HG03039 (cell line): Measurements from ENCODE around the gene DPF3.
"Not testable (repeated sequence)": the region's sequence is repeated elsewhere in the genome, so short reads cannot be mapped to it uniquely, and the experiment has no call there.

ENCODE experiments used
- ATAC-seq: cut with Tn5 transposase; IDR thresholded peaks from one replicate; pipeline ENCODE4 v1.9.1; 2021; ENCODE audit warnings: mild to moderate bottlenecking, moderate library complexity; ENCODE audit not compliant: unreplicated experiment

Gene DPF3

GRCh38 chr14:72776701-72777261, 117.1 kb downstream of the DPF3 start:
- ATAC-seq = no peak

GRCh38 chr14:72775923-72776554, 117.9 kb downstream of the DPF3 start:
- no peak for ATAC-seq

DNA sequence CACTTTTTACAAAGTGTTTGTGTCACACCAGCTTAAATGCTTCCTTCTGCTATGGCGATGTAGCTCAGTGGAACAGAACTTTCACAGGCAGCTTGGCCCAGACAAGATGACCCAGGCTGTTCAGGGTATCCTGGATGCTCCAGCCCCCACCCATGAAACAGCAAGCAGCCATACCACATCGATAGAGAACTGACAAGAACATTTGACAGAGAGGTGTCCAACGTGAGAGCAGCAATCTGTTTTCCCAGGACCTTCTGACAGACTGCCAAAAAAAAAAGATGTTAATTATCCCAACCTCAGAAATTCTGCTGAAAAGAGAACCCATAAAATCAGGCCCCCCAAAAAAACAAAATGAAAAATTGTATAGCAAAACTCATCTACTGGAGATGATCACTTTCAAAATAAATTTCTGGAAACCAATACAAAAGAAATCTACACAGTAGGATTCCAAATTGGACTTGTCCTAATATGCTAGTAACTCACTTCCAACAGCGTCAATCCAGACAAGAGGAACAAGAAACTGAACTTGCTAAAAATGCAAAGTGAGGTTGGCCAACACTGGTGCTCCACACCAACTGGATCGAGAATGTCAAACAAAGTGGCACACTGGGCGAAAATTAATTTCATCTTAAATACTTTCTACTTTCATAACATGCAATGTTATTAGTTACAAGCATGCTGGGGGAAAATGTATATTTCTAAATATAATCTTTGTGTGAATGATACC, 118.8 kb downstream of the DPF3 start:
- ATAC-seq = no peak

DNA sequence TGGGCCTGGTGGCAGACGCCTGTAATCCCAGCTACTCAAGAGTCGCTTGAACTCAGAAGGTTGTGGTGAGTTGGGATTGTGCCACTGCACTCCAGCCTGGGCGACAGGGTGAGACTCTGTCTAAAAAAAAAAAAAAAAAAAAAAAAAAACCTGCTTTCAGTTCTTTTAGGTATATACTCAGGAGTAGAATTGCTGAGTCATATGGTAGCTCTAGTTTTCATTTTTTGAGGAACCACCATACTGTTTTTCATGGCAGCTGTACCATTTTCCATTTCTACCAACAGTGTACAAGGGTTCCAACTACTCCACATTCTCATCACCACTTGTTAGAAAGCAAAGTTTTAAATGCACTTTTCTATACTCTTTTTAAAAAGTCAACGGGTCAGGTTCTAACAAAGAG, 119.8 kb downstream of the DPF3 start:
- ATAC-seq = no peak

GRCh38 chr14:72771561-72771960, 122.3 kb downstream of the DPF3 start:
- no peak for ATAC-seq

- ATAC-seq = no peak
These were observed 127.6 kb downstream of the DPF3 start for GRCh38 chr14:72766296-72766695.

- ATAC-seq = no peak
These were observed 130.0 kb downstream of the DPF3 start for GRCh38 chr14:72763892-72764291.

DNA sequence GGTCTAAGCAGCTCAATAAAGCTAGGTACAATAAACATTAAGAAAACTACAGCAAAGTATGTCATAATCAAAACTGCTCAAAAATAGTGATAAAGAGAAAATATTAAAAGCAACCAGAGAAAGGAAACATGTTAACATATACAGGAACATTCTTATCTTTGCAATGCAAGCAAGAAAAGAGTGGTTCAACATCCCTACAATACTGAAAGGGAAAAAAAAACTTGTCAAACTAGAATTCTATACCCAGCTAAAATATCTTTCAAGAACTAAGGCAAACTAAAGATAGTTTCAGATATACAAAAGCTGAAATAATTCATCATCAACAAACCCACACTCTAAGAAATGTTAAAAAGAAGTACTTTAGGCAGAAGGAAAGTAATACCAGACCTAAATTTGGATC, 134.2 kb downstream of the DPF3 start:
- ATAC-seq = no peak

DNA sequence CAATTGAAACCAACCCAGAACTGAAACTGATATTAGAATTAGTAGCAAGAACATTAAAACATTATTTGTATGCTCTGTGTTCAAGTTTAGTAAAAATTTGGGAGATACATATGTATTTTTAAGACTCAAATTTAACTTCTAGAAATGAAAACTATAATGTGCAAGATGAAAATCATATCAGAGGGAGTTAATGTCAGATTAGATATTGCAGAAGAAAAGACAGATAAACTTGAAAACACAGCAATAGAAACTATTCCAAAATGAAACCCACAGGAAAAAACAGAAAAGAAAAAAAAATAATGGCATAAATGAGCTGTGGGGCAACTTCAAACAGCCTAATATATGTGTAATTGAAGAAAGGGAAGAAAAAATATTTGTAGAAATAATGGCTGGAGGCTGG, 134.9 kb downstream of the DPF3 start:
- no peak for ATAC-seq

- no peak for ATAC-seq
These were observed 135.5 kb downstream of the DPF3 start for GRCh38 chr14:72758420-72758819.

DNA sequence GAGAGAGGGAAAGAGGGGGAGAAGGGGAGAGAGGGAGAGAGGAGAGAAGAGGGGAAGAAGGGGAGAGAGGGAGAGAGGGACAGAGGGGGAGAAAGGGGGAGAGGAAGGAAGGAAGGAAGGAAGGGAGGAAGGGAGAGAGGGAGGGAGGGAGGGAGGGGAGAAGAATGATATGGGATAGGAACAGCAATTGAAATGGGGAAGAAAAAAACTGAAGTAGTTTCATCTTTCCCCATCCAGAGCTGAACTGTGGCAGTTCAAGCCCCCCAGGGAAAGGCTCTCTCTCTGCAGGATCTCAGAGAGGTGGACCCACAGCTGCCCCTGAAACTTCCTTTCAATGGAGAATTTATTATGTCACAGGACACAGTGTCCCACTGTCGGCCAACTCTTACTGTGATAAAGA, 136.9 kb downstream of the DPF3 start:
- no peak for ATAC-seq

GRCh38 chr14:72755766-72756165, 138.1 kb downstream of the DPF3 start:
- no peak for ATAC-seq

GRCh38 chr14:72754949-72755348, 139.0 kb downstream of the DPF3 start:
- no peak for ATAC-seq

- no peak for ATAC-seq
These were observed 140.0 kb downstream of the DPF3 start for GRCh38 chr14:72753879-72754400.

GRCh38 chr14:72753044-72753710, 140.7 kb downstream of the DPF3 start:
- ATAC-seq = no peak

GRCh38 chr14:72752034-72752412, 141.9 kb downstream of the DPF3 start:
- ATAC-seq = no peak

GRCh38 chr14:72751276-72752033, 142.4 kb downstream of the DPF3 start:
- ATAC-seq = no peak

GRCh38 chr14:72748921-72749320, 145.0 kb downstream of the DPF3 start:
- not testable (repeated sequence) for ATAC-seq

DNA sequence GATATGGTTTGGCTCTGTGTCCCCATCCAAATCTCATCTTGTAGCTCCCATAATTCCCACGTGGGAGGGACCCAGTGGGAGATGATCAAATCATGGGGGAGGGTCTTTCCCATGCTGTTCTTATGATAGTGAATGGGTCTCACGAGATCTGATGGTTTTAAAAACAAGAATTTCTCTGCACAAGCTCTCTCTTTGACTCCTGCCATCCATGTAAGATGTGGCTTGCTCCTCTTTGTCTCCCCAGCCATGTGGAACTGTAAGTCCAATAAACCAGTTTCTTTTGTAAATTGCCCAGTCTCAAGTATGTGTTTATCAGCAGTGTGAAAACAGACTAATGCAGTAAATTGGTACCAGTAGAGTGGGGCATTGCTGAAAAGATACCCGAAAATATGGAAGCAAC, 146.2 kb downstream of the DPF3 start:
- no peak for ATAC-seq

- ATAC-seq = no peak
These were observed 147.6 kb downstream of the DPF3 start for GRCh38 chr14:72745991-72746980.
